HL-60 (cell line): ENCODE results near the gene RGS7.

ENCODE experiments used
- DNase-seq, 2 experiments: peaks; one replicate each; pipeline ENCODE4 v3.0.0-alpha.2; 2010 to 2020; ENCODE audit warnings: low read depth in 1 of 2, low spot score in 1 of 2
- H3K27ac ChIP-seq: fragments of 250-450 bp; sonication (Bioruptor Pico); replicated peaks from 2 replicates; pipeline ENCODE4 v1.5.1; 2020; ENCODE audit warnings: mild to moderate bottlenecking, moderate library complexity
- H3K27me3 ChIP-seq: fragments of 250-450 bp; sonication (Bioruptor Pico); 2 replicates; pipeline ENCODE4 v1.5.1; 2021; ENCODE audit warnings: mild to moderate bottlenecking, moderate library complexity; ENCODE audit not compliant: insufficient read depth, poor library complexity, severe bottlenecking
- H3K4me3 ChIP-seq: replicated peaks from 2 replicates; pipeline ENCODE4 v1.5.1; 2011; ENCODE audit warnings: mild to moderate bottlenecking, control low read depth, low read length; ENCODE audit not compliant: insufficient read depth
- GABPA ChIP-seq: IDR thresholded peaks from 2 replicates; pipeline ENCODE4 v1.6.1; 2012; ENCODE audit warnings: low read depth
- POLR2AphosphoS5 ChIP-seq: IDR thresholded peaks from 2 replicates; pipeline ENCODE4 v1.6.1; 2012; ENCODE audit warnings: low read depth
- REST ChIP-seq: IDR thresholded peaks from 2 replicates; pipeline ENCODE4 v1.6.1; 2012; ENCODE audit warnings: low read depth; ENCODE audit not compliant: insufficient replicate concordance
- SPI1 ChIP-seq: IDR thresholded peaks from 2 replicates; pipeline ENCODE4 v1.6.1; 2012; ENCODE audit warnings: low read depth, mild to moderate bottlenecking, borderline replicate concordance
- TF ChIP-seq, protein P1 (sequence below): IDR thresholded peaks from one replicate; pipeline ENCODE4 v1.5.1; 2011; ENCODE audit warnings: low read length, control low read depth, inconsistent platforms; ENCODE audit not compliant: insufficient read depth

Gene RGS7

DNA sequence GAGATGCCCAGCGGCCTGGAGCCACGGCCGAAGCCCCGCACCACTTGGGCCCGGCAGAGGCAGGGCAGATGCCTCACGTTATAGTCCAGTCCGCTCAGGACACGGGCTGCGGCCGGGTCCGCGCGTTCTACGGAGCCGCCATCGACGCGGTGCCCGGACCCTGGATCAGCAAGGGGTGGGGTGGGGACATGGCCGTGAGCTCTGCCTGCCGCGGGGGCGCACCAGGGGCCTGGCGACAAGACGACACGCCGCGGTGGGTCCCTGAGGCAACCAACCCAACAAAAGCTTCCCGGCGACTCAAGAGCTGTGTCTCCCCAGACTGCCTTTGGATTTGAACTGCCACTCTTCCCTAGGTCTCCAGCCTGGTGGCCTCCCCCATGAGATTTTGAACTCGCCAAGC lies 533.6 kb downstream of the RGS7 start:
- Histone ChIP-seq H3K27ac (no peak overlapping the region), H3K4me3 (no peak overlapping the region), H3K27me3 (no peaks in the 10 kb centered on the region)
- TF ChIP-seq GABPA (no peak), POLR2AphosphoS5 (no peak), SPI1 (no peak), REST (no peak)
- TF ChIP-seq, protein P1, sequence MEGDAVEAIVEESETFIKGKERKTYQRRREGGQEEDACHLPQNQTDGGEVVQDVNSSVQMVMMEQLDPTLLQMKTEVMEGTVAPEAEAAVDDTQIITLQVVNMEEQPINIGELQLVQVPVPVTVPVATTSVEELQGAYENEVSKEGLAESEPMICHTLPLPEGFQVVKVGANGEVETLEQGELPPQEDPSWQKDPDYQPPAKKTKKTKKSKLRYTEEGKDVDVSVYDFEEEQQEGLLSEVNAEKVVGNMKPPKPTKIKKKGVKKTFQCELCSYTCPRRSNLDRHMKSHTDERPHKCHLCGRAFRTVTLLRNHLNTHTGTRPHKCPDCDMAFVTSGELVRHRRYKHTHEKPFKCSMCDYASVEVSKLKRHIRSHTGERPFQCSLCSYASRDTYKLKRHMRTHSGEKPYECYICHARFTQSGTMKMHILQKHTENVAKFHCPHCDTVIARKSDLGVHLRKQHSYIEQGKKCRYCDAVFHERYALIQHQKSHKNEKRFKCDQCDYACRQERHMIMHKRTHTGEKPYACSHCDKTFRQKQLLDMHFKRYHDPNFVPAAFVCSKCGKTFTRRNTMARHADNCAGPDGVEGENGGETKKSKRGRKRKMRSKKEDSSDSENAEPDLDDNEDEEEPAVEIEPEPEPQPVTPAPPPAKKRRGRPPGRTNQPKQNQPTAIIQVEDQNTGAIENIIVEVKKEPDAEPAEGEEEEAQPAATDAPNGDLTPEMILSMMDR = no peak
- DNase-seq = no peak

GRCh38 chr1:240821925-240822324 lies 535.1 kb downstream of the RGS7 start:
- TF ChIP-seq REST (no peak), GABPA (no peak), SPI1 (no peak), POLR2AphosphoS5 (no peak)
- TF ChIP-seq, protein P1 = no peak
- Histone ChIP-seq H3K27ac (no peak overlapping the region), H3K27me3 (no peaks in the 10 kb centered on the region), H3K4me3 (no peak overlapping the region)
- no peak for DNase-seq

DNA sequence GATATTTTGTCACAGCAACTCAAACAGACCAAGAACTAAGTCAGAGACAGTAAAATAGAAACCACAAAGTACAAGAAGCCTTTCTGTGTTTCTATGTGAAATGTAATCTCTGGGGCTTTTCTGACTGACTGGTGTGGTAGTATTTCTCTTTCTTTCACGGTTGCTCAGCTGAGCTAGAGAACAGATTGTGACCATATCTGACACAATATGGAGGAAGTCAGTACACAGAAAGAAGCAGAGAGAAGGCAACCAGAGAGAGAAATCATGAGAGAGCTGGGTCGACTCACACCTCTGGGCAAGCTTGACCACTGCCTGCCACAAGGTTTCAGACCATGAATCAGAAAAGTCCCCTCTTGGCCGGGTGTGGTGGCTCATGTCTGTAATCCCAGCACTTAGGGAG lies 536.2 kb downstream of the RGS7 start:
- TF ChIP-seq GABPA = no peak
- H3K27ac ChIP-seq = no peak overlapping the region
- DNase-seq = no peak
- no peaks in the 10 kb centered on the region for H3K27me3 ChIP-seq
- H3K4me3 ChIP-seq = no peak overlapping the region

DNA sequence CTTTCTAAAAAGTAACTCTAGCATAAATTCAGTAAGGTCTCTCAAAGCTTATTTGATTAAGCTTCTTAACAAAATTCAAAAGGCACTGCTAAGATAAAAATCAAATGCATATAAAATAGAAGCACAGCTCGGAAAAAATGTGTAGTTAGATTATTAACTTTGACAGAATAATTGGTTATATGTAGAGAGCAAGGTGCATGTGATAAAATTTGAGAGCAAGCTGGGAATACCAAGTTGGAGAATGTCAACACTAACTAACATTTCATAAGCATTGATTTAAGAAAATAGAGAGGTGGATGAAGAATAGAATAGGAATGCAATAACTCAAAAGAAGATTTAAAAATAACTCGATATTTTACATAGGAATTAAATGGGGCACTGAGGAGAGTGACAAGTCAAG lies 540.5 kb downstream of the RGS7 start:
- Histone ChIP-seq H3K27me3 (no peaks in the 10 kb centered on the region), H3K27ac (no peak overlapping the region), H3K4me3 (no peak overlapping the region)
- no peak for DNase-seq
- TF ChIP-seq POLR2AphosphoS5 (no peak), SPI1 (no peak)
- TF ChIP-seq, protein P1 = no peak

DNA sequence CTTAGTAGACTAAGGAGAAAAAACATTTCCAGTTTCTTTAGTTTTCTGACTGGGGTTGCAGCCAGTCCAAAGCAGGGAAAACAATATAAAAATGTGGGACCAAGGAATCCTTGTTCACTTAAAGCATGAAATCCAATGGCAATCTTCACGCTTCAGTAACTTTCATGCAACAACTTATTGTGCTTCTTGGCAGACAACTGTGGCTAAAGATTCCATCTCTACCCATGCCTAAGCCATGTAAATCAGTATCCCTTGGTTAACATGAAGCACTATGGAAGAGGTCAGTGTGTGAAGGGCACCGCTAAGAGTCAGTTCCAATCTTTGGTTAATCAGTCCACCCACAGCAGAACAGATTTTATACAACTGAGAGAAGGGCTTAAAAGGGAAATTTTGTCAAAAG lies 543.3 kb downstream of the RGS7 start:
- no peak for DNase-seq
- Histone ChIP-seq H3K4me3 (no peak overlapping the region), H3K27me3 (no peaks in the 10 kb centered on the region), H3K27ac (no peak overlapping the region)
- TF ChIP-seq REST (no peak), SPI1 (no peak), POLR2AphosphoS5 (no peak), GABPA (no peak)
- TF ChIP-seq, protein P1 = no peak
